ENCODE measurements around the gene CCDC38. TPM values are rescaled to one million over a fixed set of nuclear protein-coding genes. Genes with fewer than 3 reads are reported as not detected.
"Not testable (repeated sequence)": the region's sequence is repeated elsewhere in the genome, so short reads cannot be mapped to it uniquely, and the experiment has no call there.

Gene CCDC38
- total RNA-seq, 1 donor from 2014 or later: not detected

DNA sequence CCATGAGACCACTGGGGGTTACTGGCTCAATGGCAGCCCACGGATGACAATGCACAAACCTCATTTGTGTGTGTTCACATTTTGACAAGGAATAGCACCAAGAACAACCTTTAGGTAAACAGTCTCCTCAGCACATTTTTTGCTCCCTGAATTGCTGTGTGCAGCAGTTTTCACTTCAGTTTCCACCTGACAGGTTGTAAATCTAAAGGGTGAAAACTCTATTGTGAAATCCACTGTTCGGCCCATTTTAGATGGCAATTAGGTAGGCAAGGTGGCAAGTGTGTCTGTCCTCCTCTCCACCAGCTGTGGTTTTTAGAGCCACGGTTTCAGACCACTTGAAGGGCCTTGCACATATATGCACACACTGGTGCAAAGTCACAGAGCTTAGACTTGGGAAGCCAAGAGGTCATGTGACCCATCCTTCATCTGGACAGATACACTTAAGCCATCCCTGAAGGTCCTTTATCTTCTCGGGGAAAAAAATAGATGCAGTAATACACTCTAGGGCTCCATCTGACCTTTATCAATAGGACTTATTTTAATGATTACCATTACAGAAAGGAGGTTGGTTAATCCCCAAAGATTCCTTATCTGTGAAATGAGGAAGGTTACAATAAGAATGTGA, 30.5 kb upstream of the CCDC38 start:
- Mint-ChIP-seq H3K27ac (ENCODE audit: unreplicated experiment) (no peak overlapping the region), H3K4me3 (ENCODE audit: unreplicated experiment) (no peak overlapping the region), H3K36me3 (ENCODE audit: low read depth) (no peaks in the 10 kb centered on the region), H3K4me1 (ENCODE audit: low read depth) (no peaks in the 10 kb centered on the region), H3K9me3 (ENCODE audit: low read depth) (no peaks in the 10 kb centered on the region), H3K27me3 (ENCODE audit: low read depth) (no peaks in the 10 kb centered on the region)
- TF ChIP-seq, protein P1, sequence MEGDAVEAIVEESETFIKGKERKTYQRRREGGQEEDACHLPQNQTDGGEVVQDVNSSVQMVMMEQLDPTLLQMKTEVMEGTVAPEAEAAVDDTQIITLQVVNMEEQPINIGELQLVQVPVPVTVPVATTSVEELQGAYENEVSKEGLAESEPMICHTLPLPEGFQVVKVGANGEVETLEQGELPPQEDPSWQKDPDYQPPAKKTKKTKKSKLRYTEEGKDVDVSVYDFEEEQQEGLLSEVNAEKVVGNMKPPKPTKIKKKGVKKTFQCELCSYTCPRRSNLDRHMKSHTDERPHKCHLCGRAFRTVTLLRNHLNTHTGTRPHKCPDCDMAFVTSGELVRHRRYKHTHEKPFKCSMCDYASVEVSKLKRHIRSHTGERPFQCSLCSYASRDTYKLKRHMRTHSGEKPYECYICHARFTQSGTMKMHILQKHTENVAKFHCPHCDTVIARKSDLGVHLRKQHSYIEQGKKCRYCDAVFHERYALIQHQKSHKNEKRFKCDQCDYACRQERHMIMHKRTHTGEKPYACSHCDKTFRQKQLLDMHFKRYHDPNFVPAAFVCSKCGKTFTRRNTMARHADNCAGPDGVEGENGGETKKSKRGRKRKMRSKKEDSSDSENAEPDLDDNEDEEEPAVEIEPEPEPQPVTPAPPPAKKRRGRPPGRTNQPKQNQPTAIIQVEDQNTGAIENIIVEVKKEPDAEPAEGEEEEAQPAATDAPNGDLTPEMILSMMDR (IDR thresholded peaks at IDR 0.05): no peak
- DNase-seq (ENCODE audit: low spot score): no peak

DNA sequence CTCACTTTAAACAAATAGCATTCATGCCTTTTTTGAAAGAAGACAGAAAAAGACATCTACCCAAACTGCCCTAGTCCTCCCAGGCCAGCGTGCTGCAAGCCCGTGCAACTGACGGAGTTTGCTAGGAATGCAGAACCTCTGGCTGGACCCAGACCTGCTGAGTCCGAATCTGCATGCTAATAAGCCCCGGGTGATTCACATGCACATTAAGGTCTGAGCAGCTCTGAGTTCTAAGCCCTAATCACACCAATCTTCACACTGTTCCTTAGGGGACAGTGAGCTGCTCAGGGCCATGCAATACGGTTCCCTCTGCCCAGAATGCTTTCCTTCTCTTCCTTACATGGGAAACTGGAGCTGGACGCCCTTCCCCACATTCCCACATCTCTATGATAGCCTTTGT, 28.5 kb upstream of the CCDC38 start:
- no peak for DNase-seq (ENCODE audit: low spot score)
- Mint-ChIP-seq H3K27me3 (ENCODE audit: low read depth) (no peaks in the 10 kb centered on the region), H3K27ac (ENCODE audit: unreplicated experiment) (no peak overlapping the region), H3K9me3 (ENCODE audit: low read depth) (no peaks in the 10 kb centered on the region), H3K36me3 (ENCODE audit: low read depth) (no peaks in the 10 kb centered on the region), H3K4me3 (ENCODE audit: unreplicated experiment) (no peak overlapping the region), H3K4me1 (ENCODE audit: low read depth) (peaks cover 4% of the 10 kb centered on the region)
- TF ChIP-seq, protein P1 (IDR thresholded peaks at IDR 0.05): no peak

GRCh38 chr12:95969116-95969515, 26.7 kb upstream of the CCDC38 start:
- not testable (repeated sequence) for H3K27ac Mint-ChIP-seq (ENCODE audit: unreplicated experiment); H3K27me3 Mint-ChIP-seq (ENCODE audit: low read depth); DNase-seq (ENCODE audit: low spot score); H3K36me3 Mint-ChIP-seq (ENCODE audit: low read depth); H3K4me1 Mint-ChIP-seq (ENCODE audit: low read depth); H3K4me3 Mint-ChIP-seq (ENCODE audit: unreplicated experiment); H3K9me3 Mint-ChIP-seq (ENCODE audit: low read depth)

DNA sequence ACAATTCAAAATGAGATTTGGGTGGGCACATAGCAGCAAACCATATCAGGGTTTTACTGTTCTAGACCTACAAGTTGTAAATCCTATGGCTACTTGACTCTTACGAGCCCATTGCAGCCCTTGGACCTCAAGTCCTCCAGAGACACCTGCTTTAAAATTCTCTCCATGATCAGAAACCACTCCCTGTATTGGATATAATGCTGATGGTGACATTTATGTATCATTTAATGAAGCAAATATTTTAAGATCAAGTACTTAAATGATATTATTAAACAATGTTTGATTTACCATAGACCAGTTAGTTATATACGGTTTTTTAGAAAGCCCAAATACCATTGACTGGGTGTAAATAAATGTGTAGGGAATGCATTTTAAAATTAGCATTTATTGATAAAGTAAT, 24.9 kb upstream of the CCDC38 start:
- Mint-ChIP-seq H3K4me1 (ENCODE audit: low read depth) (peaks cover 4% of the 10 kb centered on the region), H3K9me3 (ENCODE audit: low read depth) (no peaks in the 10 kb centered on the region), H3K27ac (ENCODE audit: unreplicated experiment) (no peak overlapping the region), H3K4me3 (ENCODE audit: unreplicated experiment) (no peak overlapping the region), H3K36me3 (ENCODE audit: low read depth) (no peaks in the 10 kb centered on the region), H3K27me3 (ENCODE audit: low read depth) (peaks cover under 1% of the 10 kb centered on the region)
- TF ChIP-seq, protein P1 (IDR thresholded peaks at IDR 0.05): no peak
- no peak for DNase-seq (ENCODE audit: low spot score)

DNA sequence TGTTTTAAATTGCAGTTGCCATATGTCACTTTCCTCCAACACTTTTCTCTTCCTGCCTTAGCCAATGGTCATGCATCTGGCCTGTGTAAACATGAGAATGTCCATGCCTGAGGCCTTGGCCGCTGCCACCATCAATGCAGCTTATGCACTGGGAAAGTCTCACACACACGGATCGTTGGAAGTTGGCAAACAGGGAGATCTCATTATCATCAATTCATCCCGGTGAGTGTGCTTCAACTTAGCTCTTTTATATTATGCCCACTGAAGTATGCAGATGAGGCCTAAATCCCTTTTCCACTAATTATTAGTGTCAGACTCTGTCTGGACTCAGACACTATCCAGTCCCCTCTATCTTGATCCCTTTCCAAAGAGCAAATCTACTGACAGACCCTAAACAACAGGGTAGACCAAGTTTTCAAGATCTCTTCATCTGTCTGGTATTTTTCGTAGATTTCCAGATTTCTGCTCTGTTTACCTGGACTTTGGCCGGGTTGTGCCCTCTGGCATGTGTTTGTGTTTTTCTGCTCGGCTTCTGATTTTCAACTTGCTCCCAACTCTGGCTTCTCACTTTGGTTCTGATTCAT, 24.0 kb upstream of the CCDC38 start:
- Mint-ChIP-seq H3K9me3 (ENCODE audit: low read depth) (no peaks in the 10 kb centered on the region), H3K4me3 (ENCODE audit: unreplicated experiment) (no peak overlapping the region), H3K4me1 (ENCODE audit: low read depth) (peaks cover 4% of the 10 kb centered on the region), H3K27me3 (ENCODE audit: low read depth) (peaks cover 2% of the 10 kb centered on the region), H3K27ac (ENCODE audit: unreplicated experiment) (no peak overlapping the region), H3K36me3 (ENCODE audit: low read depth) (no peaks in the 10 kb centered on the region)
- DNase-seq (ENCODE audit: low spot score): no peak
- TF ChIP-seq, protein P1 (IDR thresholded peaks at IDR 0.05): no peak

GRCh38 chr12:95963096-95963495, 20.7 kb upstream of the CCDC38 start:
- Mint-ChIP-seq H3K9me3 (ENCODE audit: low read depth) (no peaks in the 10 kb centered on the region), H3K27ac (ENCODE audit: unreplicated experiment) (no peak overlapping the region), H3K27me3 (ENCODE audit: low read depth) (peaks cover 6% of the 10 kb centered on the region), H3K4me3 (ENCODE audit: unreplicated experiment) (no peak overlapping the region), H3K4me1 (ENCODE audit: low read depth) (peaks cover 4% of the 10 kb centered on the region), H3K36me3 (ENCODE audit: low read depth) (no peaks in the 10 kb centered on the region)
- TF ChIP-seq, protein P1 (IDR thresholded peaks at IDR 0.05): peak; percentile 63
- DNase-seq (ENCODE audit: low spot score): no peak
